LNCAP (cell line): Measurements from ENCODE around the gene UGT2B7.

Experiments
- CTCF ChIP-seq: fragments of 450-650 bp; IDR thresholded peaks from 2 replicates; pipeline ENCODE4 v1.5.1; 2017; ENCODE audit warnings: mild to moderate bottlenecking

The UGT2B7 gene

GRCh38 chr4:69156913-69157312 is 60.6 kb downstream of the UGT2B7 start:
- TF ChIP-seq CTCF, result 0 out of 2 replicates have a peak, but pooled peaks have one; percentile 7
